ENCODE measurements around the gene SLC29A4.

DNA sequence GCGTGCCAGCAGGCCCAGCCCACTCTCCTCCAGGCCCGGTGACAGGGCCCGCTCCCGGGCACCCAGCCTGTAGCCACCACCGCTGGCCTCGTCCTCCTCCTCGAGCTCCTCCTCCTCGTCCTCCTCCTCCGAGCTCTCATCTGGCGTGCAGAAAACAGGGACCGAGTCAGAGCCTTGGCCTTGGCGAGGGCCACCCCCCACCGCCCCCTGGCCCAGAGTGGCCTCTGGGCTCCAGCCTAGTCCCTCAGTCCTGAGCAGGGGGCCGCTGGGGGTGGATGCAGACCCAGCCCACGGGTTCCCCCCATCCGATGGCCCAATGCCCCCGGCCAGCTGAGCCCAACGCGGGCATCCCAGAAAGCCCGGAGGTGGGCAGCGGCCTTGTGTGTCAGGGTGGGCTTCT lies 62.9 kb downstream of the SLC29A4 start:
- no peak for TF ChIP-seq POLR2AphosphoS5 (IDR thresholded peaks at IDR 0.05; ENCODE audit: low read depth, low read length)
- TF ChIP-seq, protein P1, sequence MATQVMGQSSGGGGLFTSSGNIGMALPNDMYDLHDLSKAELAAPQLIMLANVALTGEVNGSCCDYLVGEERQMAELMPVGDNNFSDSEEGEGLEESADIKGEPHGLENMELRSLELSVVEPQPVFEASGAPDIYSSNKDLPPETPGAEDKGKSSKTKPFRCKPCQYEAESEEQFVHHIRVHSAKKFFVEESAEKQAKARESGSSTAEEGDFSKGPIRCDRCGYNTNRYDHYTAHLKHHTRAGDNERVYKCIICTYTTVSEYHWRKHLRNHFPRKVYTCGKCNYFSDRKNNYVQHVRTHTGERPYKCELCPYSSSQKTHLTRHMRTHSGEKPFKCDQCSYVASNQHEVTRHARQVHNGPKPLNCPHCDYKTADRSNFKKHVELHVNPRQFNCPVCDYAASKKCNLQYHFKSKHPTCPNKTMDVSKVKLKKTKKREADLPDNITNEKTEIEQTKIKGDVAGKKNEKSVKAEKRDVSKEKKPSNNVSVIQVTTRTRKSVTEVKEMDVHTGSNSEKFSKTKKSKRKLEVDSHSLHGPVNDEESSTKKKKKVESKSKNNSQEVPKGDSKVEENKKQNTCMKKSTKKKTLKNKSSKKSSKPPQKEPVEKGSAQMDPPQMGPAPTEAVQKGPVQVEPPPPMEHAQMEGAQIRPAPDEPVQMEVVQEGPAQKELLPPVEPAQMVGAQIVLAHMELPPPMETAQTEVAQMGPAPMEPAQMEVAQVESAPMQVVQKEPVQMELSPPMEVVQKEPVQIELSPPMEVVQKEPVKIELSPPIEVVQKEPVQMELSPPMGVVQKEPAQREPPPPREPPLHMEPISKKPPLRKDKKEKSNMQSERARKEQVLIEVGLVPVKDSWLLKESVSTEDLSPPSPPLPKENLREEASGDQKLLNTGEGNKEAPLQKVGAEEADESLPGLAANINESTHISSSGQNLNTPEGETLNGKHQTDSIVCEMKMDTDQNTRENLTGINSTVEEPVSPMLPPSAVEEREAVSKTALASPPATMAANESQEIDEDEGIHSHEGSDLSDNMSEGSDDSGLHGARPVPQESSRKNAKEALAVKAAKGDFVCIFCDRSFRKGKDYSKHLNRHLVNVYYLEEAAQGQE (IDR thresholded peaks at IDR 0.05; ENCODE audit: insufficient read depth in 1 of 2, low read depth in 2 of 2, low read length in 1 of 2), result no peak
- TF ChIP-seq, protein P2, sequence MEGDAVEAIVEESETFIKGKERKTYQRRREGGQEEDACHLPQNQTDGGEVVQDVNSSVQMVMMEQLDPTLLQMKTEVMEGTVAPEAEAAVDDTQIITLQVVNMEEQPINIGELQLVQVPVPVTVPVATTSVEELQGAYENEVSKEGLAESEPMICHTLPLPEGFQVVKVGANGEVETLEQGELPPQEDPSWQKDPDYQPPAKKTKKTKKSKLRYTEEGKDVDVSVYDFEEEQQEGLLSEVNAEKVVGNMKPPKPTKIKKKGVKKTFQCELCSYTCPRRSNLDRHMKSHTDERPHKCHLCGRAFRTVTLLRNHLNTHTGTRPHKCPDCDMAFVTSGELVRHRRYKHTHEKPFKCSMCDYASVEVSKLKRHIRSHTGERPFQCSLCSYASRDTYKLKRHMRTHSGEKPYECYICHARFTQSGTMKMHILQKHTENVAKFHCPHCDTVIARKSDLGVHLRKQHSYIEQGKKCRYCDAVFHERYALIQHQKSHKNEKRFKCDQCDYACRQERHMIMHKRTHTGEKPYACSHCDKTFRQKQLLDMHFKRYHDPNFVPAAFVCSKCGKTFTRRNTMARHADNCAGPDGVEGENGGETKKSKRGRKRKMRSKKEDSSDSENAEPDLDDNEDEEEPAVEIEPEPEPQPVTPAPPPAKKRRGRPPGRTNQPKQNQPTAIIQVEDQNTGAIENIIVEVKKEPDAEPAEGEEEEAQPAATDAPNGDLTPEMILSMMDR (IDR thresholded peaks at IDR 0.05), result no peak
- no peak for TF ChIP-seq SIN3A (IDR thresholded peaks at IDR 0.05; ENCODE audit: borderline replicate concordance, insufficient read depth, low read depth, low read length)
